ENCODE results near the gene SLC5A2.
A peak's percentile ranks its signal among the peaks of the same experiment; 100 is the strongest.
"Not testable (repeated sequence)": the region's sequence is repeated elsewhere in the genome, so short reads cannot be mapped to it uniquely, and the experiment has no call there.

SLC5A2 gene

GRCh38 chr16:31483081-31483480 lies at the start of gene SLC5A2:
Gene SLC5A2, plus strand, starts transcription at chr16:31483123. Its CDS starts 14 bp downstream, at chr16:31483137.
- DNase-seq (ENCODE audit: low read depth in 3 of 3), result no peak

- DNase-seq (ENCODE audit: low read depth in 3 of 3), result no peak
Measured at GRCh38 chr16:31435341-31436220, 47.3 kb upstream of the SLC5A2 start.

- no peak for DNase-seq (ENCODE audit: low read depth in 3 of 3)
Measured at GRCh38 chr16:31436221-31437045, 46.5 kb upstream of the SLC5A2 start.

- no peak for DNase-seq (ENCODE audit: low read depth in 3 of 3)
Measured at GRCh38 chr16:31438414-31438813, 44.5 kb upstream of the SLC5A2 start.

GRCh38 chr16:31439023-31439422 lies 43.9 kb upstream of the SLC5A2 start:
- not testable (repeated sequence) for DNase-seq (ENCODE audit: low read depth in 3 of 3)

- DNase-seq (ENCODE audit: low read depth in 3 of 3), result no peak
Measured at GRCh38 chr16:31439519-31439918, 43.4 kb upstream of the SLC5A2 start.

GRCh38 chr16:31440516-31441184 lies 42.3 kb upstream of the SLC5A2 start:
- DNase-seq (ENCODE audit: low read depth in 3 of 3), result no peak

GRCh38 chr16:31441956-31442355 lies 41.0 kb upstream of the SLC5A2 start:
- DNase-seq (ENCODE audit: low read depth in 3 of 3), result no peak

GRCh38 chr16:31445931-31446330 lies 37.0 kb upstream of the SLC5A2 start:
- not testable (repeated sequence) for DNase-seq (ENCODE audit: low read depth in 3 of 3)

- DNase-seq (ENCODE audit: low read depth in 3 of 3), result no peak
Measured at GRCh38 chr16:31451201-31451600, 31.7 kb upstream of the SLC5A2 start.

GRCh38 chr16:31451681-31452351 lies 31.1 kb upstream of the SLC5A2 start:
- DNase-seq (ENCODE audit: low read depth in 3 of 3), result no peak

GRCh38 chr16:31452631-31453106 lies 30.3 kb upstream of the SLC5A2 start:
- DNase-seq (ENCODE audit: low read depth in 3 of 3), result no peak

- no peak for DNase-seq (ENCODE audit: low read depth in 3 of 3)
Measured at GRCh38 chr16:31453255-31454204, 29.4 kb upstream of the SLC5A2 start.

GRCh38 chr16:31455601-31456314 lies 27.2 kb upstream of the SLC5A2 start:
- DNase-seq (ENCODE audit: low read depth in 3 of 3), result no peak

GRCh38 chr16:31456988-31457360 lies 25.9 kb upstream of the SLC5A2 start:
- no peak for DNase-seq (ENCODE audit: low read depth in 3 of 3)

- peak in 1 of 3 experiments; percentile 26 for DNase-seq (ENCODE audit: low read depth in 3 of 3)
Measured at GRCh38 chr16:31458073-31458843, 24.7 kb upstream of the SLC5A2 start.

GRCh38 chr16:31458844-31459686 lies 23.9 kb upstream of the SLC5A2 start, which contains the start of gene ARMC5:
Gene ARMC5, plus strand, starts transcription at chr16:31459501. Its CDS starts 24 bp downstream, at chr16:31459525.
- peak; percentile 91 to 94 (median 93) for DNase-seq (ENCODE audit: low read depth in 3 of 3)
